Ovary (tissue), 3 donors: ENCODE data around the gene PFAS.
"Not testable (repeated sequence)": the region's sequence is repeated elsewhere in the genome, so short reads cannot be mapped to it uniquely, and the experiment has no call there.

Experiments
- CTCF ChIP-seq, 3 donors: fragments of 450-650 bp in 2 of 3; fragments of 200-600 bp in 1 of 3; IDR thresholded peaks; one replicate each; pipeline versions ENCODE4 v1.5.1 to v1.8.0; 2016 to 2022; ENCODE audit warnings: antibody characterized with exemption in 3 of 3, mild to moderate bottlenecking in 1 of 3
- EP300 ChIP-seq: sonication (generic); formaldehyde crosslinking; IDR thresholded peaks from one replicate; pipeline ENCODE4 v1.6.1; 2017; ENCODE audit warnings: antibody characterized with exemption
- POLR2A ChIP-seq: fragments of 450-650 bp; IDR thresholded peaks from one replicate; pipeline ENCODE4 v1.6.1; 2017; ENCODE audit warnings: antibody characterized with exemption, mild to moderate bottlenecking, moderate library complexity
- donor health status: DM: no; HTN: no; CAD: no.

GRCh38 chr17:8214000-8214399 is 35.1 kb upstream of the PFAS start:
- not testable (repeated sequence) for TF ChIP-seq CTCF (IDR thresholded peaks at IDR 0.05); POLR2A; EP300
